GM19455 (cell line): Measurements from ENCODE around the gene TNS3.
"Not testable (repeated sequence)": the region's sequence is repeated elsewhere in the genome, so short reads cannot be mapped to it uniquely, and the experiment has no call there.

ENCODE experiments used
- ATAC-seq: cut with Tn5 transposase; IDR thresholded peaks from one replicate; pipeline ENCODE4 v1.9.1; 2021; ENCODE audit not compliant: unreplicated experiment

The TNS3 gene

GRCh38 chr7:47273088-47273487, 308.8 kb downstream of the TNS3 start:
- ATAC-seq, result no peak

DNA sequence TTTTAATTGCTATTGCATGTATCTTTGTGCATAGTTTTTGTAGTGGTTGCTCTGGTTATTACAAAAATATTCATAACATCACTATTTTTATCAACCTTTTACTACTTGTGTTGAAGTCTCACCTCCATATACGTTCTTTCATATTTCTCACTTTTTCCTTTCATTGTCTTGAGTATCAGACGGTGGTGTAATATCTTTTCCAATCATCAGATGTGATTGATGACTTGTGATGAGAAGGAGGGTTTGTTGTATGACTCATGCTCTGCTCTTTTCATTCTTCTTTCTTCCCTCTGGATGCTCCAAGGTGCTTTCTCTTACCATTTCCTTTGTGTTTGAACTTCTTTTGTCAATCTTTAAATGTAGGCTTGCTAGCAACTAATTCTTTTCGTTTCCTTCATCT, 310.2 kb downstream of the TNS3 start:
- no peak for ATAC-seq

DNA sequence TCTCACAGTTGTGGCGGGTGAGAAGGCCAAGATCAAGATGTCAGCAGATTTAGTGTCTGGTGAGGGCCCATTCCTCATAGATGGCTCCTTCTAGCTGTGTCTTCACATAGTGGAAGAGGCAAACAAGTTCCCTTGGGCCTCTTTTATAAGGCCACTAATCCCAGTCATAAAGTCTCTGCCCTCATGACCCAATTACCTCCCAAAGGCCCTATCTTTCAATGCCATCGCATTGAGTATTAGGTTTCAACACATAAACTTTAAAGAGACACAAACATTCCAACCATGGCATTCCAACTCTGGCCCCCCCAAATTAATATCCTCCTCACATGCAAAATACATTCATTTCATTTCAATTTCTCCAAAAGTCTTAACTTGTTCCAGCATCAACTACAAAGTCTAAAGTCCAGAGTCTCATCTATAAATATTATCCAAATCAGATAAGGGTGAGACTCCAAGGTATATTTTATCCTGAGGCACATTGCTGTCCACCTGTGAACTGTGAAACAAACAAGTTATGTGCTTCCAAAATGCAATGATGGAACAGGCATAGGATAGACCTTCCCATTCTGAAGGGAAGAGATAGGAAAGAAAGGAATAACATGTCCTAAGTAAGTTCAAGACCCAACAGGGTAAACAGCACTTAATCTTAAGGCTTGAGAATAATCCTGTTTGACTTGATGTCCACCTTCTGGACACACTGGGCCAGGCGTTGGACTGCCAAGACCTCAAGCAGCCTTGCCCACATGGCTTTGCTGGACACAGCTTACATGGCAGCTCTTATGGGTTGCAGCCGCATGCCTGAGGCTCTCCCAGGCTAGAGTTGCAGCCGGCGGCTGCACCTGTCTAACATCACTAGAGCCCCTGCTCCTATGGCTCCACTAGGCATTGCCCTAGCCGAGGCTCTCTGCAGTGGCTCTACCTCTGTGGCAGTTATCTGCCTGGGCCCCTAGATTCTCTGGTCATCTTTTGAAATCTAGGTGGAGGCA, 312.8 kb downstream of the TNS3 start:
- ATAC-seq, result no peak

DNA sequence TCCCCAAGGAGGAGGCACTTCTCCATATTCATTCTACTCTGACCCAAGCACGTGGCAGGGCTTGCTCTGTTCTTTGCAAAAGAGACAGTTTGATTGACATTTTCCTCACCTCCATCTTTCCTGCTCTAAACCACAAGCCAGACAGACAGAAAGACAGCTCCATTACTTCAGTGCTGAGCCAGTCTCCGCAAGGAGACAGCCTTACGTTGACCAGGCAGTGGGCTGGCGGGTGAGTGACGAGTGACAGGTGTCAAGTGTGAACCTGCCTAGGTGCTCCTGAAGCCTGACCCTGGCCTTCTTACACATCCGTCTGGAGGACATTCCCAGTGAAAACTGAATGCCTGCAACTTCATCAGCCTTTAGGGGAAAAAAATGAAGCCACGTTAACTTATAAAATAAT, 314.6 kb downstream of the TNS3 start:
- ATAC-seq, result no peak

- no peak for ATAC-seq
Observed at GRCh38 chr7:47266799-47267198, 315.1 kb downstream of the TNS3 start.

DNA sequence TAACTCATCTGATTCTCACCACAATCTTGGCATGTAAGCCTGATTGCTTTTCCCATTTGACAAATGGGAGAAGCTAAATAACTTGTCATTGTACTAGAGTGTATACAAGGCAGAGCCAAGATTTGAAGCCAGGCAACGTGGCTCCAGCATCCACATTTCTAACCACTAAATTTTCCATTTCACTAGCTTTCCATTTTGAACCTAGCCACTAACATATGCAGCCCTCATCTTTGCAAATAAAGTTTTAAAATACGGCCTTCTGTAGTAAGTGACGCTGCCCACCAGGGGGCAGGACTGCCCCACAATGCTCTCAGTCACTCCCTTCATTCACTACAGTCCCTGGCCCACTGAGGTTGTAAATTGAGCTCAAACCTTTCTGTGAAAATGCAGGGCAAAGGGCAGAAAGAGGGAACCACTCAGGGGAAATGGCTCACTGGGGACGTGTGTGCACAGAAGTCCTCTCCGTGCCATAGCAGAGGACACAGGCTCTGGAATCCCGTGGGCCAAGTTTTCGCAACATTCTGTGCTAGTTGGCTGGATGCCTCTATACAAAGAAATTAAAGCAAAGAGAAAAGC, 315.7 kb downstream of the TNS3 start:
- peak; percentile 88 for ATAC-seq

GRCh38 chr7:47265621-47266020, 316.3 kb downstream of the TNS3 start:
- no peak for ATAC-seq

DNA sequence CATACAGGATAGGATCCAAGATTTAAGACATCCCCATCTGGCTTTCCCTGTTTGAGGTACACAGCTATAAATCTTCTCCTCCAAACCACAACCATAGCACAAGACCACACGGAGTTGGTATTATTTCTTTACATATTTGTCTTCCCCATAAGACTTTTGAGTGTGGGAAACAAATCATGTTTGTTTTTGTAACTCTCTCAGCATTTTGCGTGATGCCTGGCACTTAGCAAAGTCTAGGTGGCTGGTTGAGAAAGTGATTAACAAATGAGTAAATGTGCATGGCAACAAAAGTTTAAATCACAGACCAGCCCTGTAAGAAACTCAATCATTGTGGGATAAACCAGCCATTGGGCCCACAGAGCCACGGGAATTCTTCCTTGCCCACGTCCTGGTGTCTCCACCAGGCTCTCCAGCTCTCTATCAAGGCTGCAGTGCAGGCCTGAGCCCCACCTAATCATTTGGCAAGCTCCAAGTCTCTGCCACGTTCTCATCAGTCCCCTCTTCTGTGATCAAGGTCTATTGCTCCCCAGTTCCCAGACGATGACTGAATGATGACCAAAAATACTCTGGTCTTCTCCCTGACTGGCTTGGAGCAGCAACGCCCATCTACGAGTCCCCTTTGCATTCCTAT, 317.8 kb downstream of the TNS3 start:
- no peak for ATAC-seq

GRCh38 chr7:47262881-47263280, 319.0 kb downstream of the TNS3 start:
- ATAC-seq, result no peak

DNA sequence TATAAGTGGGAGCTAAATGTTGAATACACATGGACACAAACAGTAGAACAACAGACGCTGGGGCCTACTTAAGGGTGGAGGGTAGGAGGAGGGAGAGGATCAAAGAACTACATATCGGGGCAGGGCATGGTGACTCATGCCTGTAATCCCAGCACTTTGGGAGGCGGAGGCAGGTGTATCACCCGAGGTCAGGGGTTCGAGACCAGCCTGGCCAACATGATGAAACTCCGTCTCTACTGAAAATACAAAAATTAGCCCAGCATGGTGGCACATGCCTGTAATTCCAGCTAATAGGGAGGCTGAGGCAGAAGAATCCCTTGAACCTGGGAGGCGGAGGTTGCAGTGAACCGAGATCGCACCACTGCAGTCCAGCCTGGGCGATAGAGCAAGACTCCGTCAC, 319.8 kb downstream of the TNS3 start:
- ATAC-seq, result not testable (repeated sequence)

DNA sequence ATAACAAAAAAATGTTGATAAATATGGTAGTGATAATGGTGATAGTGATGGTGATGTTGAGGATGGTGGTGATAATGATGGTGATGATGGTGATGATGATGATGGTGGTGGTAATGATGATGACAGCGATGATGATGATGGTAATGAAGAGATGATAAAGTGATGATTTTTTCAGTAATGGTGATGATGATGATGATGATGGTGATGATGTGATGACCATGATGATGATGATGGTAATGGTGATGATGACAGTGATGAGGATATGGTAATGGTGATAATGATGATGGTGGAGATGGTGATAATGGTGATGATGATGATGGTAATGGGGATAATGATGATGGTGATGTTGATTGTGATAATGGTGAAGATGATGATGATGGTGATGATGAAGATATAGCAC, 321.6 kb downstream of the TNS3 start:
- no peak for ATAC-seq

- no peak for ATAC-seq
Observed at GRCh38 chr7:47259682-47260081, 322.2 kb downstream of the TNS3 start.

- no peak for ATAC-seq
Observed at GRCh38 chr7:47258798-47259197, 323.1 kb downstream of the TNS3 start.

DNA sequence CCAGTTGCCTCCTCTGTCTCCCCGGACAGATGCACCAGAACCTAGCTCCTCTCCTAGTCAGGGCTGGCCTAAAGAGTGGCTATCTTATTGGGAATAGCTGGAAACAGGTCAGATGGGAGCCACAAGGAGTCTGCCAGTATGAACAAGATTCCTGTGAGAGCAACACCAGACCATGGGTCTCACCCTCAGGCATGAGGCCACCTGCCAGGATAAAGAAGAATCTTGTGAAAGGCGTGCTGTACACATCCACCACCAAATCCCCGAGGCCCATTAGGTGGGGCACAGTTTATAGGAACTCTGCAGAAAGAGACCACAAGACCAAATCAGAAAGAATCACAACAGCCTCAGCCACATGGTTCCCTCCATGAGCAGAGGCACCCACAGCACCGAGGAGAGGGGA, 325.9 kb downstream of the TNS3 start:
- ATAC-seq, result no peak

DNA sequence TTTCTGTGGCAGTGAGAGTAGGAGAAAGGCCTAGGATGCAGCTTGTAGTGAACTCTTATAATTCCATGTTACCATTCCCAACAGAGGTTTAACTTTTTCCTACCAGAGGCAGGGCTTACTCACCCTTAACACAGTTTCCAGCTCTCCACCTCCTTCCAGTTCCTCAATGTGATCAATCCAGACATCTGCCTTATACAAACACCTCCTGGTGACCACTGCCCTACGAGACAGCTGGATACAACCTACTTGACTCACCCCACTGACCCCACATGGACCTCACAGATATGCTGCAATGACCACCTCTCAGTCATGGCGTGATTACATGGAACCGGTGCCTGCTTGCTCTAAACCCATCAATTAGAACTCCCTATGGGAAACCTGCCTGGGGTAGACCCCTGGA, 326.5 kb downstream of the TNS3 start:
- ATAC-seq, result no peak

DNA sequence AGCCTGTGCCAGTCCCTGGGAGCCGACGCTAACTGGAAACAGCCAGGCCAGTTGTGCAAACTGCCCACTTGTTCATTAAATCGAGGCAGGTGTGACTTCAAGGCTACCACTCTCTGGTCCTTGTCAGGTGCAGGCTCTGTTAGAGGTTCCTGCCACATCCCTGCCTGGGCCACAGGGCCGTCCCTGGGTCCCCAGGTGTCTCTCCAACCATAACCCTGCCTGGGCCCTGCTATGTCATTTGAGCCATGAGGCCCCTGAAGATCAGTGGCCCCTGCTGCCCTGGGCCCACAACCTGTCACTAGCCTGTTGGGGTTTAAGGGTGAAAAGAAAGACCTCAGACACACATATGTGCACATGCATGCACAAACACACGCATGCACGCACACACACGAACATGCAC, 326.9 kb downstream of the TNS3 start:
- ATAC-seq, result no peak

DNA sequence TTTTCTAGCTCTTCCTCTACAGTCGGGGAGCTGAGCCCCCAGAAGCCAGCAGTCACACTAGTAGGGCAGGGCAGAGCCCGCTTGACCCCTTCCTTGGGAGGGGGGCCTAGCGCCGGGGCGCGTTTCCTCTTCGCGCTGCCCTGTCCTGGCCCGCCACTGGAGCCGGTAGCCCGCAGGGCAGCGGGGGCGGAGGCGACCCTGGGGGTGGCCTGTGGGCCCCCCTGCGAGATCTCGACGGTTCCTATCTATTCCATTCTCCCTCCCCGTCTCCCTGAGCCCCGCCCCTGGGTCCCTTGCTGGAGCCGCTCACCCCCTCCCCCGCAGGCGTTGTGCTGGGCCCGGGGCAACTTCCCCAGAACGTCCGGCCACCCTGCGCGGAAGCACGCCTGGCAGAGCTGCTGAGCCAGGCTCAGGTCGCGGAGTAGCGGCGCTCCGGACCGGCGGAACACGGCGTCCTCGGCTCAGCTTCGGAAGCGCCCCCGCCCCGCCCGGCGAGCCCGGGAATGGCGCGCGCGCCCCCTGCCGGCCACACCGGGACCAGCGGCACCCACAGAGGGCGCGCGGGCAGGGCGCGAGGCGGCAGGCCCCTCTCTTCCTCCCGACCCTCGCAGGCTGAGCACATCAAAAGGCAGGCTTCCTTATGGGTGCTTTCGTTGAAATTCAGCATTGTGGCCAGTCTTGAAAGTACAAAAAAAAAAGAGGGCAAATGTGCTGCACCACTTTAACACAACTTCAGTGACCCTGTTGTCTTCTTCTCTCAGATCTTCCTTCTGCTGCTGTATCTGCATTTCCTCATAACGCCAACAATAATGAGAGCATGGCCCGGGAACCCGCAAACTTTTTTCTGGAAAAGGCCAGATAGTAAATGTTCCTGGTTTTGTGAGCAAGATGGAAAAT, 327.6 kb downstream of the TNS3 start:
- ATAC-seq, result peak; percentile 67

- ATAC-seq, result peak; percentile 26
Observed at GRCh38 chr7:47253650-47254080, 328.2 kb downstream of the TNS3 start.

GRCh38 chr7:47252675-47253074, 329.2 kb downstream of the TNS3 start:
- ATAC-seq, result no peak

- no peak for ATAC-seq
Observed at GRCh38 chr7:47249361-47249760, 332.6 kb downstream of the TNS3 start.

DNA sequence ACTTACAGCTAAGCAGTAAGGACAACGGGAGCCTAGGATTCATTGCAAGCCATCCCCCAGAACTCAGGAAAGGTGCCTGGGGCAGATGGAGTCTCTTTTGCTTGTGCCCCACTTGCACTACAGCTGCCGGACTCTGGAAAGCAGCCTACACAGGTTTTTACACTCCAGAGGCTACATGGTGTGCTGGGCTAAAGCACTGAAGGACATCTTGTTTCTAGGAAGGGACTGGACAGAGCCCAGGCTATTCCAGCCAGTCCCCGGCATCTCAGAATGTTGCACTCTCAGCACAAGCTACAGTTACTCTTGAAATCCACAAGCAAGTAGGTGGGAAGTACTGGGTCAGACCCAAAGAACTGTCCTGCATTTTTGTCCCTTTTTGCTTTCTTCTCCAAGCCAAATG, 333.1 kb downstream of the TNS3 start:
- no peak for ATAC-seq
